ENCODE results near the gene EDEM1. TPM values are rescaled to one million over a fixed set of nuclear protein-coding genes. Genes with fewer than 3 reads are reported as not detected.
"Not testable (repeated sequence)": the region's sequence is repeated elsewhere in the genome, so short reads cannot be mapped to it uniquely, and the experiment has no call there.

The EDEM1 gene
- total RNA-seq, 2 experiments from 2014 or later, result 159 to 161 TPM

DNA sequence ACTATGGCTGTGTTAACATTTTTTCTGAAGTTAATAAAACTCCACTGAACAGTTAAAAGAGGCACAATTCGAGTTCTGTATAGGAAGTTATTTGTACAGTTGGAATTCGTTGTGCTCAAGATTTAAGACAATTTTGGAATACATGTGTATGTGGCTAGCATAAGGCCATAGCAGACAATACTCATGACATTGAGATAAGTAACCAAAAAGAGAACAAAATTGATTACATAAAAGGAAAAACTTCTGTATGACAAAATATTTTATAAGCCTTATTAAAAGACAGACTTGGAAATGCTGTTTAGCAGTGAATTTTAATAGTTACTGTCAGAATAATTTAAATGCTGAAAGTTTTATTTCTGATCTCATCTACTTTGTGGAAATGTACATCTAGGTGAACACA is 17.7 kb upstream of the EDEM1 start:
- ChIA-PET POLR2A (no interaction called here), CTCF (no interaction called here)

DNA sequence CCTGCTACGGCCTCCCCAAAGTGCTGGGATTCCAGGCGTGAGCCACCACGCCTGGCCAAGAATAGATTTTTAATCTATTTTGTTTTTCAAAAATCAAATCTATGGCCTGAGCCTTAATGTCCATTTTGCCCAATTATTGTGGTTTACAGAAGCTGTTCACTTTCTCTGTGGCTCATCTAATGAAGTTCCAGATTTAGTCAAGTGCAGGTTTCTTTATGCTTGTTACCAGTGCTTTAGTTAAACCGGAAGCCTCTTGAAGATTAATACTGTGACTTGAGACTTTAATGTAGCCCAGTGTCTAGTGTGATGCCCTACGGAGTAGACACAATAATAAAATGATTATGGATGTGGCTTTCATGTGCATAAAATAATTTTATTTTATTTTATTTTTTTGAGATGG is 16.5 kb upstream of the EDEM1 start:
- POLR2A ChIA-PET, result no interaction called here
- CTCF ChIA-PET, result no interaction called here

DNA sequence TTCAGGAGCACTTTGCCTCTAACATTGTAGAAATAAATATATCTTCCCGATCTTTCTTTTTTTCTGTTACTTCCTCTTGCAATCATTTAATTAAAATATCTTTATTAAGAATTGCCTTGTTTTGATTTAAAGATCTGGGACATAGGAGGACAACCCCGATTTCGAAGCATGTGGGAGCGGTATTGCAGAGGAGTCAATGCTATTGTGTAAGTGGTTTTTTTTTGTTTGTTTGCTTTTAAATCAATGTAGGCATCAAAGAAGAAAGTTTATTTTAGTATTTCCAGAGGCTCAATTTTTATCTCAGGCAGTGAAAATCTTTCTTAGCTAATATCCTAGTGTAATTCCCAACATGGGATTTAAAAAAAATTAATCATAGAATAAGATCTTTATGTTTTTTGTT is 15.5 kb upstream of the EDEM1 start:
- POLR2A ChIA-PET, result no interaction called here
- CTCF ChIA-PET, result no interaction called here

DNA sequence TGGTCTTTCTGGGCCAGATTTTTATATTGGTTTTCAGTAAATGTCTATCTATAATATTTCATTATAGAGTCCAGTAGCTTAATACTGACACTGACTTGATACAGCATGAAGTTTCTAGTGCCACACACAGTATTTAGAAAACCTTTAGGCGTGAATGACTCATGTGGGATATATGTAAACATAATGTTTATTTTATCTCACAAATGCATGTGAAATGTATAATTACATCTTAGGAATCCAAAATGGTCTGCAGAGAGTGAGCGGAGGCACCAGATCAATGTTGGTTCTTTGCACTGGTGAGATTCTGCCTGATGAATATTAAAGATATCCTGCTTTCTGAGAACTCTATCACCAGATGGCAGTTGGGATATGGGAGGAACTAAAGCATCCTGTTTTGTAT is 8.5 kb upstream of the EDEM1 start:
- POLR2A ChIA-PET, CTCF ChIA-PET: not testable (repeated sequence)

DNA sequence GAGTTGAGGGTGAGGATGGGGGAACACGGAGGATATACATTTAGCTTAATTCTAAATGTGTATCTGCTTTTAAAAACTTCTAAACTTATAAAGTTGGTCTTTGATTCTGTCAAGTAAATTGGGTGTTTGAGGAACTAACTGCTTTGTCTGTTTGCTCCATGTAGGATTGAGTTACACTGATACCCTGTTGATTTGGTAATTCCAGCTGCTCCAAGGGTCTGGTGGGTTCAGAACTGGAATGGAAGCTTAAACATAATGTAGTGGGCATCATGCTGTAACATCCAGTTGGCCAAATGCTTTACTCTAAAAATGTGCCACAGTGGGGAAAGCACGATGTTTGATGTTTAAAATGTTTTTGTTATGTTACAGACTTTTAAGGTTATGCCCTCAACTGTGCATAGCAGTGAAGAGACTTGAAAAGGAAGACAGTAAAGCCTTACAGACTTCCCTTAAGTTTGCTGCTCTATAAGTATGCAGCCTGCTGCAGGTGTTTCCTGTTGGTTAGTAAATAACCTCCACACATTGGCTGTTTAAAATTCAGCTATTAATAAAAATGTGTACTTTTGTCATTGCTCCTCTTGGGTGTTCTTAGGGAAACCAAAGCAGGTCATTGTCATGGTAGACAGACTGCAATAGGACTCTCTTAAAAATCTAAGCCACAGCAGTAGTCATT is 5.9 kb upstream of the EDEM1 start:
- CTCF ChIA-PET, result interaction anchor here (1.5 kb wide), 1 partner anchor 20 kb away, joined by 3 read pairs; no protein-coding TSS in a partner anchor
- POLR2A ChIA-PET, result no interaction called here

DNA sequence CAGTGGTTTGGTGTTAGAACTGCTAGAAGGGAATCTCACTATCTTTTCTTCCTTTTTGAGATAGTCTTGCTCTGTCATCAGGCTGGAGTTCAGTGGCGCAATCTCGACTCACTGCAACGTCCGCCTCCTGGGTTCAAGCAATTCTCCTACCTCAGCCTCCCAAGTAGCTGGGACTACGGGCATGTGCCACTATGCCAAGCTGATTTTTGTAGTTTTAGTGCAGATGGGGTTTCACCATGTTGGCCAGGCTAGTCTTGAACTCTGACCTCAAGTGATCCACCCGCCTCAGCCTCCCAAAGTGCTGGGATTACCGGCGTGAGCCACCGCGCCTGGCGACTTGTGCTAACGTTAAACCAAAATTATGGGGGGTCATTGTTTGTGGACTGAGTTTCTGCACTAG is 3.8 kb upstream of the EDEM1 start:
- CTCF ChIA-PET, result interaction anchor here (1.0 to 1.1 kb wide), 2 partner anchors 51 to 60 kb away, joined by 3 read pairs; no protein-coding TSS in a partner anchor
- POLR2A ChIA-PET, result not testable (repeated sequence)

DNA sequence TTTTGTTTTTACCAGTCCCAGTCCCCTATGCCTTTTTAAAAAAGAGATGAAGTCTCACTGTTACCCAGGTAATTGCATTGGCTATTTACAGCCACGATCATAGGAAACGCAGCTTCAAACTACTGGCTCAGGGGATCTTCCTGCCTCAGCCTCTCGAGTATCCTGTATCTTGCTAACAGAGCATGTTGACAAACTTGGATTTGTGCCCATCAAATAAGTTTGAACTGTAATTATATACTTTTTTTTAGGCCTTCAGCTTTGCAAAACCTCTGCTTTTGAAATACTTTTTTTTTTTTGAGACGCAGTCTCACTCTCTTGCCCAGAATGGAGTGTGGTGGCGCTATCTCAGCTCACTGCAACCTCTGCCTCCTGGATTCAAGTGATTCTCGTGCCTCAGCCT is 3.0 kb upstream of the EDEM1 start:
- POLR2A ChIA-PET, result no interaction called here
- CTCF ChIA-PET, result interaction anchor here (1.0 to 5.4 kb wide), 3 partner anchors 51 to 61 kb away, joined by 3 to 21 read pairs (median 3); partner anchors contain the start of gene ARL8B

DNA sequence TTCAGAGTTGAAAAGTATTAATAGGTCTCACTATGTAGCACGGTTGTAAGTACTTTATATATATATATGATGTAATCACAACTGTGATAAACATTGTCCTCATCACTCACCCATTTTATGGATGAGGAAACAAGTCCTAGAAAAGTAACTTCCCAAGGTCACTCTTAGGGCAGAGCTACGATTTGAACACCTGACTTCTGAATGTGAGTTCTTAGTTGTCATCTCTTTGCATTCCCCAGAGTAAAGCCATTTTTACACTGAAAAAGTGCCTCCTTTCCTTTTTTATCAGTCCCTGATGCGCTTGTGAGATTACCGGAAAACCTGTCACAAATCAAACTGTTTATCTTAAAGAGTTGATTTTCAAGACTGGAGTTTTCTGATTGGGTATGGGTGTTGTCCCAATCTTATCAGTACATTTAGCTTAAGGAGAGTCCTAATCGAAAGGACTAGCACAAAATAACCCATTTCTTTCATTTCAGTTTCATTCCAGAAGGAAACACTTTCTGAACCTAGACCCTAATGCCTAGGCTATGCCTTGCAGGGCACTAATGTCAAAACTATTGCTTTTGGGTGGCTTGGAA is 2.3 kb upstream of the EDEM1 start:
- POLR2A ChIA-PET, result no interaction called here
- CTCF ChIA-PET, result interaction anchor here (5.4 kb wide), 1 partner anchor 62 kb away, joined by 21 read pairs; the partner anchor contains the start of gene ARL8B

DNA sequence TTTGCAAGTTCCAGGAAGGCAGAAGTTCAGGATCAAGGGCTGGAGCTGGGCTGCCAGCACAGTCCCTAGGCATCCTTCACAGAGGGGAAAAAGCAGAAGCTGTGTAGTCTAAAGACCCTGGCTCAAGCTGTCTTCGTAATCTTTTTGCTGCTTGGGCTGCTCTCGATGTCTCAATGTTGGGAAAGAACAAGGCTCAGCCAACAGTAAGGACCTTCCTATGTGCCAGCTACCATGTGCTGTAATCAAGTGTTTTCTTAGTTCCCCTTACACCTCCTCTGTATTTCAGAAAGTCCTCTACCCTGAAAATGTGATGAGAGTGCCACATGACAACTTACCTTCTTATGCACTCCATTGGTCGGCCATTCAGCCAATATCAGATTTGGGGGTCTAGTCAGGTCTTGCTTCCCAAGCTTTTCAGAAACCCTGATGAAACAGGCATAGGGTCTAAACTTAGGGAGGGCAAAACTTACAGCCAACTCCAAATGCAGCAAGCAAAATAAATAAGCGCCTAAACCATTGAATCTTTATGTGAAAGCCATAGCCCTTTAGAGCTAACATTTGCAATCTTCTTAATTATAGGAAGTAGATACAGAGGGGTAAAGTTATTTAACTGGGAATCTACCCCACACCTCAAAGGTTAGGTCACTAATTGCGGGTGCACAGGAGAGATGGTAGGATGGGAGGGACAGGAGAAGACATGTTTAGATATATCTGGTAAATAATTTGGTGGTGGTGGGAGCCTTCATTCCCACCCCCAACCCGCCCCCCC is 1.2 kb upstream of the EDEM1 start:
- ChIA-PET POLR2A (interaction anchor here (0.5 to 3.6 kb wide), 2 partner anchors 11 to 47 kb away, joined by 3 to 47 read pairs; no protein-coding TSS in a partner anchor), CTCF (interaction anchor here (0.5 to 5.4 kb wide), 2 partner anchors 61 to 63 kb away, joined by 5 to 21 read pairs; partner anchors contain the start of gene ARL8B)

DNA sequence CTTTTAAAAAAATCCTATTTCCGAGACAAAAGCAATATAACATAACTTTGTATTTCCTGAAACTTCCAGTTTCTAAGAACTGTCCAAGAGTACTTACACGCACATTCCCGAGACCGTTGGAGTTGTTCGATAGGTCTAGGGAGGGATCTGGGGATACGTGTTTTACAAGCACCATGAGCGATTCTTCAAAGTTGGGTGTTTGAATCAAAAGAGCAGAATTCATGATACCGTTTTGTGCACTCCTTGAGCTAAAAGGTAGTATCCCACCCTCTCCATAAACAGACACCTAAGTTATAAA is 700 bp upstream of the EDEM1 start:
- POLR2A ChIA-PET, result interaction anchor here (0.6 to 3.6 kb wide), 2 partner anchors 11 to 56 kb away, joined by 4 to 47 read pairs; no protein-coding TSS in a partner anchor
- CTCF ChIA-PET, result interaction anchor here (0.5 to 5.4 kb wide), 3 partner anchors 14 to 64 kb away, joined by 3 to 21 read pairs (median 5); partner anchors contain the start of gene ARL8B

DNA sequence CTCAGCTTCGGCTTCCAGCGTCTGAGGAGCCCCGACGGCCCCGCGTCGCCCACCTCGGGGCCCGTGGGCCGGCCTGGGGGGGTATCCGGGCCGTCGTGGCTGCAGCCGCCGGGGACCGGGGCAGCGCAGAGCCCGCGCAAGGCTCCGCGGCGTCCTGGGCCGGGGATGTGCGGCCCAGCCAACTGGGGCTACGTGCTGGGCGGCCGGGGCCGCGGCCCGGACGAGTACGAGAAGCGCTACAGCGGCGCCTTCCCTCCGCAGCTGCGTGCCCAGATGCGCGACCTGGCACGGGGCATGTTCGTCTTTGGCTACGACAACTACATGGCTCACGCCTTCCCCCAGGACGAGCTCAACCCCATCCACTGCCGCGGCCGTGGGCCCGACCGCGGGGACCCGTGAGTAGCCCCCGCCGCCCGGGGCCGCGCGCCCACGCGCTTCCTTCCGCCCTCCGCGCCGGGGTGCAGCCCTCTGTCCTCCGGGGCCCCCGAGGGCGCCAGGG is 462 bp downstream of the EDEM1 start:
- ChIA-PET POLR2A (interaction anchor here (0.5 to 3.6 kb wide), 5 partner anchors 10 to 209 kb away, joined by 3 to 47 read pairs (median 8); partner anchors contain the start of gene BHLHE40), CTCF (interaction anchor here (0.9 to 5.4 kb wide), 8 partner anchors 9 to 695 kb away, joined by 3 to 21 read pairs (median 4); partner anchors contain the start of genes ARL8B and ITPR1)

DNA sequence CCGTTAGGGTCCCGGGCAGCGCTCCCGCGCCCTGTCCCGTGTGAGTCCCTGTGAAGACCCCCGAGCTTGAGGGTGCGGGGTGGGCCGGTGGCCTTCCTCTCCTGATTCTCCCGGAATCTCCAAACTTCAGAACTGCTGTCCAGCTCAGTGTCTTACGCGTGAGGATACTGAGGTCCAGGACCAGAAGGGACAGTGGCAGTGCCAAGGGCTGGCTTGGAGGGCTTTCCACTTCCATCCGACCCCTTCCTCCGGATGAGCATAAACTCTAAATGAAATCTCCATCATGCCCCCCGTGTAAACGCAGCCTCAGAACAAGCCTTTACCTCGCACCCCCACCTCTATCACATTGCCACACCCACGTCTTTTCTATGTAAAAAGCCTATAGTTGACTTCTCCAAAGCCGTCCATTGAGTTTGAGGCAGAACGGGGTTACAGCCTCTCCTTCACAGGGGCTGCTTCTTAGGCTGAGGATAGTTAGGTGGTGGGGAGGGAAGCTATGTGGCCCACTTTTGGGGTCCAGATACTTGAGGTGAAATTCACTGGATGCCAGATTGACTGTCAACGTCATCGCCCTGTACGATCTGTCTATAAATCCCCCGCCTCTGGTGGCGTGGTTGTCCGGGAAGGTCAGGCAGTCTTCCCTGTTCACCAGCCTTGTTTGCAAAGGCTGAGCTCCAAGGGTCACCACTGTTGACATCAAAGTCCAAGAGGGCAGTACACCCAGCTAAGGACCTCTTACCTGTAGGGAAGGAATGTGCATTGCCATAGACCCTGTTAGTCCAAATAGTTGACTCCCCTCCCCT is 1.1 kb downstream of the EDEM1 start:
- ChIA-PET CTCF (interaction anchor here (1.2 to 5.4 kb wide), 7 partner anchors 8 to 696 kb away, joined by 3 to 21 read pairs (median 4); partner anchors contain the start of genes ARL8B and ITPR1), POLR2A (interaction anchor here (0.5 to 3.6 kb wide), 6 partner anchors 9 to 210 kb away, joined by 3 to 47 read pairs (median 8); partner anchors contain the start of gene BHLHE40)

DNA sequence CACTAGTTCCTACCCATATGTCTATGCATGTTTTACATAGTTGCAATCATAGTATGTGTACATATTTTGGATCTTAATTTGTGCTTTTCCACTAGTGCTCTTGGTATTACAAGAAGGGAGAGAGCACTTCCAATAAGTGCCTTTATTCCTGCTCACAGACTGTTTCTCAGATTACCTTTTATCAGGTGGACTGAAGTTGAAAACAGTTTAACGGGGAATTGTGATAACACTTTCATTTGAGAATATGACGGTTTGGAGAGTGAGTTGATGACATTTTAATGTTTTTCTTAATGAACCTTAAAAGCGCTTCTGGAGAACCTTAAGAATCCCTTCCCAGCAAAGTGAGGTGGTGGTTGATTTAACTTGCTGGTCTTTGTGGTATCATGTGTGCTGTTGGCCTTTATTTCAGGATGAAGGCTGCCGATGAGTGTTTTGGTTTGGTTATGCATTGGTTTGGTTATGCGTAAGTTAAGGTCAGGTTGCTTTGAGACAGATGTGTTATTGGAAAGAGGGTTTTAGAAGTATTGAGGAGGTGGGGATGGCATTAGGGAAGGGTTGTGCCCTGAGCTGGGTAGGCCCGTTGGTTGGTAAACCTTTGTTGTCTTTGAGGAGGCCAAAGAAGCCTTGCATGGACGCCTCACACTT is 2.8 kb downstream of the EDEM1 start:
- ChIA-PET CTCF (interaction anchor here (5.4 kb wide), 1 partner anchor 67 kb away, joined by 21 read pairs; the partner anchor contains the start of gene ARL8B), POLR2A (interaction anchor here (1.6 to 3.6 kb wide), 3 partner anchors 7 to 67 kb away, joined by 9 to 47 read pairs (median 28); no protein-coding TSS in a partner anchor)

DNA sequence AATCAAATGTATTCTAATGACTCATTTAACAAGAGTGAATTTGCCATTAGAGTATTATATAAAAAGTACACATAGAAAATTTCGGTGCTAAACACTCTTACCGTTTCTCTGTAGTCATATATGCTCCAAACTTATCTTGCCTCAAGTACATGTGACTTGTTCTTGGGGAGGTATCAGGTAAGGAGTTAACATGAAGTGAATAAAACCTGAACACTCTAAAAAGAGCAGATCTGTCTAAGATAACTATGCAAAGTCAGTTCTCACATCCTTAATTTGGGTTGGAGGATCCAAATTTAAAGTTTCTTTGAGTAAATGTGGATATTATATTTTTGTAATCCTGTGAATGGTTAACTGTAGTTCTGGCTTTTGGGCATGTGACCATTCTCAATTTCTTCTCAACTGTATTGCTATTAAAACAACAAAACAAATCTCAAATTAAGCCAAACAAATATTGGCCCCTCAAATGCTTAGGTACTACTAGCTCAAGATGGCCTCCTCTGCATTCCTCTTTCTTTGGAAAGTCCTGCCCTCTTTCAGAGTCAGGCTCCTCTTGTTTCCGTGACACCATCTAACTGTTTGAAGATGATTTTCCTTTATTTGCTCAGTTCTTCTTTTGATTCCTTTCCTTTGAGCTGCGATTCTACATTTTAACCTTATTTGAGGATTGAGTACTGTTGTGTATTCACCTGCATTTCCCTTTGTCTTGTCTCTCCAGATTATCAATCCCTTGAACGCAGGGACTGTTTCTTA is 4.2 kb downstream of the EDEM1 start:
- ChIA-PET POLR2A (interaction anchor here (0.6 to 1.5 kb wide), 3 partner anchors 68 to 1990 kb away, joined by 3 to 4 read pairs (median 3); no protein-coding TSS in a partner anchor), CTCF (no interaction called here)

DNA sequence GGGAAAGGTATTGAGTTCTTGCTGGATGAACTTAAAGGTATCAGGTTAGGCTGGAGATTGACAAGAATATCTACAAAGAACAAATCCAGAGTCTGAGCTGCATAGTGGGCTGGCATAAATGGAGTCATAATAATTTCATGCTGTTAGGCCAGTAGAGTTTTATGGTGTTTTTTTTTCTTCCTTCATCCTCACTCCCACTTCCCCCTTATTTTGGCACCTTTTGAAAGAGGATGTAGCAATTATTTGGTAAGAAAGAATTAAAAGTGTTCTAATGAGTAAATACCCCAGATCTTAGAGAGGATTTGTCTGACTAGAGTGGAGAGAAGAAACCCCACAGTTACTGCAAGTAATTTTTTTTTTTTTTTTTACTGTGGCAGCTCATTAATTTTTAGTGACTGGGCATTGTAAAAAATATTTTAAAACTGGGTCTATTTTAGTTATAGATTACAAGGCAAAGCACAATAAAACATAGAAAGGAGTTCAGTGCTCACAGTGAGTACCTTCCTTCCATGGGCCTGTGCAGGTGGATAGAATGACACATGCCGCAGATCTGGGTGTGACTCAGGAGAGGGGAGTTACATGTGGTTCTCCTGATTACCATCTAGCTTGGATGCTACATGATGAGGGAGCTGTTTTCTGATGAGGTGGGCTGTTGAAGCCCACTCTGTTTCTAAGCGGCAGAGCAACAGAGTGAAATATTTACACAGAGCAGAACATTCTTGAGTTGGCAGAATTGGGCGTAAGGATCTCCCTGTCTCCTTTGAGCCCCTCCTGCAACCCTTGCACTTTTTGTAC is 5.3 kb downstream of the EDEM1 start:
- POLR2A ChIA-PET, result interaction anchor here (0.6 to 1.9 kb wide), 4 partner anchors 69 to 214 kb away, joined by 3 to 8 read pairs (median 3); no protein-coding TSS in a partner anchor
- CTCF ChIA-PET, result interaction anchor here (1.0 to 1.6 kb wide), 3 partner anchors 9 to 69 kb away, joined by 3 to 5 read pairs (median 3); no protein-coding TSS in a partner anchor

DNA sequence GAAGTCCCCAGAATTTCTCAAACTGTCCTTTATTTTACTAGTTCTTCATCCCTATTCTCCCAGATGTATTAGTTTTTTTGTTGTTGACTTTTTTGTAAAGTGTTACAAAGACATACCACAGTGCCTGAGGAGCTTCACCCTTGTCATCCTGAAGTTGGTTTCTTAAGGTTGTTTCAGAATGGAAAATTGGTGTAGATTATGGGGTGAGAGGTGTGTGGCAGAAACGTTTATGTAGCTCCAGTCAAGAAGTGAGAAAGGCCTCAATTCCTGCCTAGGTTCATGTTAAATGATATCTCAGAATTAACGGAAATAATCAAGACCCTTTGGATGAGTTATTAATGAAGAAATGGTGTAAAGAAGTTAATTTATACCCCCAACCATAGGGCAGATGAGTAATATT is 6.8 kb downstream of the EDEM1 start:
- ChIA-PET CTCF (interaction anchor here (0.8 to 1.6 kb wide), 4 partner anchors 13 to 137 kb away, joined by 3 read pairs; partner anchors contain the start of gene ARL8B), POLR2A (interaction anchor here (0.5 to 1.9 kb wide), 4 partner anchors 11 to 651 kb away, joined by 3 to 8 read pairs (median 4); no protein-coding TSS in a partner anchor)
